PFSK-1 (cell line): Measurements from ENCODE around the gene TAOK3.

Experiments
- FOXP2 ChIP-seq: optimal IDR thresholded peaks from 2 replicates; pipeline ENCODE3; 2011; ENCODE audit warnings: borderline replicate concordance, control low read depth, inconsistent platforms; ENCODE audit not compliant: insufficient read depth; ENCODE audit errors: extremely low read length, extremely low read depth
- POLR2AphosphoS5 ChIP-seq: IDR thresholded peaks from 2 replicates; pipeline ENCODE4 v1.6.1; 2012; ENCODE audit warnings: low read depth, mild to moderate bottlenecking, control low read depth, low read length, moderate library complexity
- REST ChIP-seq, 2 experiments: IDR thresholded peaks; 2 replicates each; pipeline versions ENCODE4 v1.6.1 to v1.8.0; 2011 to 2012; ENCODE audit warnings: low read depth in 2 of 2, low read length in 2 of 2, control low read depth in 1 of 2, inconsistent platforms in 1 of 2, mild to moderate bottlenecking in 1 of 2, moderate library complexity in 1 of 2; ENCODE audit not compliant: insufficient read depth in 1 of 2
- SIN3A ChIP-seq: IDR thresholded peaks from 2 replicates; pipeline ENCODE4 v1.6.1; 2012; ENCODE audit warnings: mild to moderate bottlenecking, low read length, moderate library complexity, borderline replicate concordance; ENCODE audit not compliant: insufficient read depth
- TAF1 ChIP-seq: IDR thresholded peaks from 2 replicates; pipeline ENCODE4 v1.6.1; 2012; ENCODE audit warnings: low read length, control low read depth, borderline replicate concordance; ENCODE audit not compliant: insufficient read depth

Gene TAOK3

GRCh38 chr12:118336123-118336522 lies 36.6 kb downstream of the TAOK3 start:
- TF ChIP-seq TAF1: no peak

GRCh38 chr12:118334939-118335567 lies 37.7 kb downstream of the TAOK3 start:
- TF ChIP-seq POLR2AphosphoS5: no peak

- no peak for TF ChIP-seq TAF1
- TF ChIP-seq POLR2AphosphoS5: no peak
- TF ChIP-seq FOXP2: no peak
These were observed 38.5 kb downstream of the TAOK3 start for GRCh38 chr12:118334241-118334640.

GRCh38 chr12:118332511-118332910 lies 40.2 kb downstream of the TAOK3 start:
- TF ChIP-seq REST (IDR thresholded peaks at IDR 0.05; ENCODE audit: insufficient read depth in 1 of 2, low read depth in 2 of 2, low read length in 2 of 2) (no peak), SIN3A (0 out of 2 replicates have a peak, but pooled peaks have one; percentile 29), POLR2AphosphoS5 (no peak)

GRCh38 chr12:118330421-118331018 lies 42.2 kb downstream of the TAOK3 start:
- no peak for TF ChIP-seq FOXP2
- TF ChIP-seq REST (IDR thresholded peaks at IDR 0.05; ENCODE audit: insufficient read depth in 1 of 2, low read depth in 2 of 2, low read length in 2 of 2): no peak
- TF ChIP-seq POLR2AphosphoS5: no peak
- no peak for TF ChIP-seq TAF1
- no peak for TF ChIP-seq SIN3A

GRCh38 chr12:118328486-118329330 lies 44.0 kb downstream of the TAOK3 start:
- TF ChIP-seq SIN3A (no peak), REST (IDR thresholded peaks at IDR 0.05; ENCODE audit: insufficient read depth in 1 of 2, low read depth in 2 of 2, low read length in 2 of 2) (no peak), FOXP2 (no peak), POLR2AphosphoS5 (no peak), TAF1 (no peak)

GRCh38 chr12:118327391-118327790 lies 45.3 kb downstream of the TAOK3 start:
- TF ChIP-seq FOXP2 (no peak), TAF1 (no peak), REST (IDR thresholded peaks at IDR 0.05; ENCODE audit: insufficient read depth in 1 of 2, low read depth in 2 of 2, low read length in 2 of 2) (no peak), POLR2AphosphoS5 (no peak), SIN3A (no peak)
